Thyroid gland (tissue), 4 donors: ENCODE measurements around the gene CHCHD6. TPM values are rescaled to one million over a fixed set of nuclear protein-coding genes. Genes with fewer than 3 reads are reported as not detected.

Source experiments
- DNase-seq, 2 donors: peaks; one replicate each; pipeline ENCODE4 v3.0.0-alpha.2; 2019
- H3K27ac ChIP-seq, 3 donors: fragments of 200-600 bp; sonication (generic); 1 replicate in 2 of 3; 2 replicates in 1 of 3; pipeline ENCODE4 v1.5.1; 2016 to 2019; ENCODE audit warnings: mild to moderate bottlenecking in 1 of 3, moderate library complexity in 1 of 3
- H3K27me3 ChIP-seq: fragments of 200-600 bp; sonication (generic); one replicate; pipeline ENCODE4 v1.5.1; 2019
- H3K36me3 ChIP-seq, 2 donors: fragments of 200-600 bp; sonication (generic); one replicate each; pipeline ENCODE4 v1.5.1; 2016 to 2019
- H3K4me1 ChIP-seq, 2 donors: fragments of 200-600 bp; sonication (generic); one replicate each; pipeline ENCODE4 v1.5.1; 2017 to 2019
- H3K4me3 ChIP-seq, 3 donors: fragments of 200-600 bp; sonication (generic); replicated peaks in 1 of 3; 1 replicate in 2 of 3; 2 replicates in 1 of 3; pipeline ENCODE4 v1.5.1; 2016; ENCODE audit warnings: mild to moderate bottlenecking in 1 of 3
- H3K9me3 ChIP-seq: fragments of 200-600 bp; sonication (generic); one replicate; pipeline ENCODE4 v1.5.1; 2017
- POLR2A ChIP-seq, 2 donors: fragments of 450-650 bp; IDR thresholded peaks; one replicate each; pipeline ENCODE4 v1.6.1; 2017; ENCODE audit warnings: antibody characterized with exemption in 2 of 2, mild to moderate bottlenecking in 2 of 2, moderate library complexity in 1 of 2
- WGBS, 2 donors: methylation state at CpG; one replicate each; pipeline ENCODE4 v1.1.5; 2017; 5-methylcytosine and 5-hydroxymethylcytosine counted together
- intact Hi-C: fragments of 100-400 bp; cut with DNase I; formaldehyde crosslinking; loops from one replicate; pipeline ENCODE4 v1.15.1; 2023
- total RNA-seq, 4 donors: library from RNA; depleted of rRNA; stranded (reverse); fragments of >200 nt; gene quantifications; one replicate each; pipeline ENCODE4 v1.2.3, GENCODE V29; 2016
- TF ChIP-seq, protein P1 (sequence below), 6 experiments: fragments of 200-600 bp in 3 of 6; fragments of 450-650 bp in 3 of 6; sonication (generic) in 3 of 6; IDR thresholded peaks; one replicate each; pipeline ENCODE4 v1.5.1; 2016 to 2019; ENCODE audit warnings: antibody characterized with exemption in 6 of 6, mild to moderate bottlenecking in 2 of 6, inconsistent platforms in 1 of 6, moderate library complexity in 1 of 6

The CHCHD6 gene
- total RNA-seq, 4 donors from 2014 or later, result 22.9 to 27.8 (median 24.4) TPM

GRCh38 chr3:126818400-126819095 lies 114.5 kb downstream of the CHCHD6 start:
- no peak for DNase-seq
- TF ChIP-seq, protein P1, sequence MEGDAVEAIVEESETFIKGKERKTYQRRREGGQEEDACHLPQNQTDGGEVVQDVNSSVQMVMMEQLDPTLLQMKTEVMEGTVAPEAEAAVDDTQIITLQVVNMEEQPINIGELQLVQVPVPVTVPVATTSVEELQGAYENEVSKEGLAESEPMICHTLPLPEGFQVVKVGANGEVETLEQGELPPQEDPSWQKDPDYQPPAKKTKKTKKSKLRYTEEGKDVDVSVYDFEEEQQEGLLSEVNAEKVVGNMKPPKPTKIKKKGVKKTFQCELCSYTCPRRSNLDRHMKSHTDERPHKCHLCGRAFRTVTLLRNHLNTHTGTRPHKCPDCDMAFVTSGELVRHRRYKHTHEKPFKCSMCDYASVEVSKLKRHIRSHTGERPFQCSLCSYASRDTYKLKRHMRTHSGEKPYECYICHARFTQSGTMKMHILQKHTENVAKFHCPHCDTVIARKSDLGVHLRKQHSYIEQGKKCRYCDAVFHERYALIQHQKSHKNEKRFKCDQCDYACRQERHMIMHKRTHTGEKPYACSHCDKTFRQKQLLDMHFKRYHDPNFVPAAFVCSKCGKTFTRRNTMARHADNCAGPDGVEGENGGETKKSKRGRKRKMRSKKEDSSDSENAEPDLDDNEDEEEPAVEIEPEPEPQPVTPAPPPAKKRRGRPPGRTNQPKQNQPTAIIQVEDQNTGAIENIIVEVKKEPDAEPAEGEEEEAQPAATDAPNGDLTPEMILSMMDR (IDR thresholded peaks at IDR 0.05), result no peak
- TF ChIP-seq POLR2A (IDR thresholded peaks at IDR 0.05), result no peak
- intact Hi-C loops, result no loop called here
- H3K27ac ChIP-seq, result no peak overlapping the region
- no peaks in the 10 kb centered on the region for H3K27me3 ChIP-seq
- no peaks in the 10 kb centered on the region for H3K9me3 ChIP-seq
- no peaks in the 10 kb centered on the region for H3K36me3 ChIP-seq
- H3K4me1 ChIP-seq, result peaks cover 18 to 21% of the 10 kb centered on the region in 2 donors
- H3K4me3 ChIP-seq, result no peak overlapping the region
- WGBS, 2 donors, result 96 to 99% methylated on average over 8 of the region's 8 CpGs

DNA sequence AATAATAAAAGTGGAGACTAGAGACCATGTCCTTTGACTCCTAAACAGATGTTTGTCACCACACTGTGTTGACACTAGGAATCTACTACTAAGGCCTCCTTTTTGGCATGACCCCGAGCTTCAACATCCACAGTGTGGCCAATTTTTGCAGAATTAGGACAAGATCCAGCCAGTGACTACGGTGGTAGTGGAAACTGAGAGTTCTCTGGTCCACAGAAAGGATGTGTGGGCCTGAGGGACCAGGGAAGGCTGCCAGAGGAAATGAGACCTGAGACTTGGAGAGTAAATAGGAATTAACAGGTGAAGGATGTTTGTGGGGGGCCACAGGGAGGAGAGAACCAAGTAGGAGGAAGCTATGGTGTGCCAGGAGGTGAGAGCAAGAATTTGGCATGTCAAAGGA lies 122.7 kb downstream of the CHCHD6 start:
- Histone ChIP-seq H3K4me3 (no peak overlapping the region), H3K9me3 (no peaks in the 10 kb centered on the region), H3K36me3 (no peaks in the 10 kb centered on the region), H3K4me1 (peaks cover 0 to 4% of the 10 kb centered on the region in 2 donors), H3K27me3 (no peaks in the 10 kb centered on the region), H3K27ac (peak overlapping the region in 1 of 3 donors; percentile 12)
- TF ChIP-seq POLR2A (IDR thresholded peaks at IDR 0.05), result no peak
- TF ChIP-seq, protein P1 (IDR thresholded peaks at IDR 0.05), result no peak
- DNase-seq, result no peak
- intact Hi-C loops, result no loop called here
- 65 to 83% methylated on average over 2 of the region's 2 CpGs for WGBS, 2 donors

GRCh38 chr3:126827121-126827520 lies 123.1 kb downstream of the CHCHD6 start:
- Histone ChIP-seq H3K9me3 (no peaks in the 10 kb centered on the region), H3K4me1 (peaks cover 0 to 4% of the 10 kb centered on the region in 2 donors), H3K27me3 (no peaks in the 10 kb centered on the region), H3K36me3 (no peaks in the 10 kb centered on the region), H3K27ac (peak overlapping the region in 1 of 3 donors; percentile 13), H3K4me3 (no peak overlapping the region)
- no peak for DNase-seq
- TF ChIP-seq, protein P1 (IDR thresholded peaks at IDR 0.05), result no peak
- no peak for TF ChIP-seq POLR2A (IDR thresholded peaks at IDR 0.05)
- WGBS, 2 donors, result 77 to 84% methylated on average over 1 of the region's 1 CpG
- intact Hi-C loops, result no loop called here

DNA sequence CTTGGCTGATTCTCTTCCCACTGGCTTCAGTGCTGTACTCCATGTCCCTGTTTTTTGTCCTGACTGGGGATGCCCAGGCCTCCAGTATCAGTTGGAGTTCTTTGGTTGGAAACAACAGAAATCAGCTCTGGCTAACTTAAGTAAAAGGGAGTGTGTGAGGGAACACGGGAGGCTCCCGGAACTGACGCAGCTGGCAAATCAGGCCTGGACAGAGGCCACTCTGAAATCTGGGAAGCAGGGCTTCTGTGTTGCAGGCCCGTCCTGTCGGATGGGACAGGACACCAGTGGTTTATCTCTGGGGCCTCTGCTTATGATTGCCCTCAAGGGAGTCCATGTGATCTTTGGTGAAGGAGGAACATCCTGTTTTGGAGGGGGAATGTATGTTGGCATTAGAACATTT lies 124.3 kb downstream of the CHCHD6 start:
- Histone ChIP-seq H3K4me3 (no peak overlapping the region), H3K4me1 (peaks cover 0 to 4% of the 10 kb centered on the region in 2 donors), H3K36me3 (no peaks in the 10 kb centered on the region), H3K27ac (peak overlapping the region in 1 of 3 donors; percentile 37), H3K27me3 (no peaks in the 10 kb centered on the region), H3K9me3 (no peaks in the 10 kb centered on the region)
- intact Hi-C loops, result no loop called here
- WGBS, 2 donors, result 74 to 78% methylated on average over 5 of the region's 5 CpGs
- no peak for TF ChIP-seq POLR2A (IDR thresholded peaks at IDR 0.05)
- TF ChIP-seq, protein P1 (IDR thresholded peaks at IDR 0.05), result no peak
- peak in 1 of 2 donors; percentile 10 for DNase-seq

DNA sequence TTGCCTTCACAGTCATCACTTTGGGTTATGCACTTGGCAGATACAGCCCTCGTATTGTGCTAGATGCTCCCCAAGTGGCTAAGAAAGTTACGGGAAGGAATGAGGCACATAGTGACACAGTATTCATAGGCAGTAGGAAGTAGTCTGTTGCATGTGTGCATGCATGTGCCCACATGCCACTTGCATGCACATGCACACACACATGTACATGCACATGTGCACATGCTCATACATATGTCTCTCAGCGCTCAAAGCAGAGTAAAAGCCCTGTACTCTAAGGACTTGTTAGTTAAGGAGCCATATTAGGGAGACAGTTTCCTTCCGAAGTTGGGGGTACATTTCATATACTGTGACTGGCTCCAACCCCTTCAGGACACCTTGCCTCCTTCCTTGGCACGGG lies 128.9 kb downstream of the CHCHD6 start:
- TF ChIP-seq, protein P1 (IDR thresholded peaks at IDR 0.05), result no peak
- no peak for TF ChIP-seq POLR2A (IDR thresholded peaks at IDR 0.05)
- no peaks in the 10 kb centered on the region for H3K9me3 ChIP-seq
- intact Hi-C loops, result no loop called here
- H3K27ac ChIP-seq, result no peak overlapping the region
- H3K27me3 ChIP-seq, result no peaks in the 10 kb centered on the region
- H3K4me3 ChIP-seq, result no peak overlapping the region
- 91 to 96% methylated on average over 4 to 5 of the region's 5 CpGs for WGBS, 2 donors
- no peaks in the 10 kb centered on the region for H3K36me3 ChIP-seq
- no peaks in the 10 kb centered on the region for H3K4me1 ChIP-seq
- no peak for DNase-seq
